ENCODE measurements around the gene MRPL20. TPM values are rescaled to one million over a fixed set of nuclear protein-coding genes. Genes with fewer than 3 reads are reported as not detected.

MRPL20 gene
- total RNA-seq, 1 donor, result 85.5 TPM

DNA sequence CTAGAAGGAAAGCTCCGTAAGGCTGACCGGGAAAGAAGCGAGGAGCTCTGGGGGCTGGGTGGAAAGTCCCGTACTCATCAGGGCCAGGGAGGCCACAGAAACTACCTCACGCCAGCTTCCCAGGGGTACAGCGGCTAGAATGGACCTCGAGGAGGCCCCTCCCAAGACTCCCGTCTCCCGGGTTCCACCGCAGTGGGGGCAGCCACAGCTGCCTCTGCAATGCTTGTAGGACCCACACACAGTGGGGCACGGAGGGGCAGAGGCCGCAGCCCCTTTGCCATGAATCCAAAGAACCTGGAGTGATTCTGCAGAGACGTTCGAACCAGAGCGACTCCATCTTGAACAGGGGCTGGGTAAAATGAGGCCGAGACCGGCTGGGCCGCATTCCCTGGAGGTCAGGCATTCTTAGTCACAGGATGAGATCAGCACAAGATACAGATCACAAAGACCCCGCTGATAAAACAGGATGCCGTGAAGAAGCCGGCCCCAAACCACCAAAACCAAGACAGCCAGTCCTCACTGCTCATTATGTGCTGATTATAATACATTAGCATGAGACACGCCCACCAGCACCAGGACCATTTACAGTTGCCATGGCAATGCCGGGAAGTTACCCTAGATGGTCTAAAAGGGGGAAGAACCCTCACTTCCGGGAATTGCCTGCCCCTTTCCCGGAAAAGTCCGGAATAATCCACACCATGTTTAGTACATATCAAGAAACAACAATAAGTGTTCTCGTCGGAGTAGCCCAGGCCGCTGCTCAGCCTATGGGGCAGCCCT lies 15.6 kb upstream of the MRPL20 start:
- no peak for DNase-seq (ENCODE audit: low read depth)
- TF ChIP-seq, protein P1, sequence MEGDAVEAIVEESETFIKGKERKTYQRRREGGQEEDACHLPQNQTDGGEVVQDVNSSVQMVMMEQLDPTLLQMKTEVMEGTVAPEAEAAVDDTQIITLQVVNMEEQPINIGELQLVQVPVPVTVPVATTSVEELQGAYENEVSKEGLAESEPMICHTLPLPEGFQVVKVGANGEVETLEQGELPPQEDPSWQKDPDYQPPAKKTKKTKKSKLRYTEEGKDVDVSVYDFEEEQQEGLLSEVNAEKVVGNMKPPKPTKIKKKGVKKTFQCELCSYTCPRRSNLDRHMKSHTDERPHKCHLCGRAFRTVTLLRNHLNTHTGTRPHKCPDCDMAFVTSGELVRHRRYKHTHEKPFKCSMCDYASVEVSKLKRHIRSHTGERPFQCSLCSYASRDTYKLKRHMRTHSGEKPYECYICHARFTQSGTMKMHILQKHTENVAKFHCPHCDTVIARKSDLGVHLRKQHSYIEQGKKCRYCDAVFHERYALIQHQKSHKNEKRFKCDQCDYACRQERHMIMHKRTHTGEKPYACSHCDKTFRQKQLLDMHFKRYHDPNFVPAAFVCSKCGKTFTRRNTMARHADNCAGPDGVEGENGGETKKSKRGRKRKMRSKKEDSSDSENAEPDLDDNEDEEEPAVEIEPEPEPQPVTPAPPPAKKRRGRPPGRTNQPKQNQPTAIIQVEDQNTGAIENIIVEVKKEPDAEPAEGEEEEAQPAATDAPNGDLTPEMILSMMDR (IDR thresholded peaks at IDR 0.05; ENCODE audit: insufficient read depth, low read depth, low read length), result no peak

DNA sequence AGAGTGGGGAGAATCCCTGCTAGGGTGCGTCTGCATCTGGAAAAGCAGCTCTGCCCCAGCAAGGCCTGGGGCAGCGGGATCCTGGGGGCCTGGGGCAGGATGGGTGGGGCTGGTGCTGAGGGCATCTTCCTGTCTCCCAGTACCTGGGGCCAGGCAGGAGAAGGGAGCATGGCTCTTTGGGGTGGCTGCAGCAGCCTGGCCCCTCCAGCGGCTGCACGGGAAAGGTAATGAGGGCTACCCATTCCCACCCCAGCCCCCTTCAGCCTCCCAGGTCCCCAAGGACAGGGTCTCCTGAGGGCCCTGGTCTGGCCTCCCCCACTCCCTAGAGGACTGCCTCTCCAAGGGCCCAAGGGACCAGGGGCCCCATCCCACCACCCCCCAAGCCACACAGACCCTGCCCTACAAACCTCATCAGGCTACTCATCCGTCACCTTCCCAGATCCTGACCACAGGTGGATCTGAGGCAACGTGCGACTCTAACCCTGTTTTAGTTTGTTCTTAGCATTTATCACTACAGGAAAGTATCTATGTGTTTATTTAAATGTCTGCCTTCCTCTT lies 14.9 kb upstream of the MRPL20 start:
- TF ChIP-seq, protein P1 (IDR thresholded peaks at IDR 0.05; ENCODE audit: insufficient read depth, low read depth, low read length), result no peak
- DNase-seq (ENCODE audit: low read depth), result no peak
- H3K4me3 ChIP-seq (ENCODE audit: low read depth, low read length), result no peak overlapping the region

More for the DNA sequence above, 15.6 kb upstream of the MRPL20 start:
- no peak overlapping the region for H3K4me3 ChIP-seq (ENCODE audit: low read depth, low read length)

DNA sequence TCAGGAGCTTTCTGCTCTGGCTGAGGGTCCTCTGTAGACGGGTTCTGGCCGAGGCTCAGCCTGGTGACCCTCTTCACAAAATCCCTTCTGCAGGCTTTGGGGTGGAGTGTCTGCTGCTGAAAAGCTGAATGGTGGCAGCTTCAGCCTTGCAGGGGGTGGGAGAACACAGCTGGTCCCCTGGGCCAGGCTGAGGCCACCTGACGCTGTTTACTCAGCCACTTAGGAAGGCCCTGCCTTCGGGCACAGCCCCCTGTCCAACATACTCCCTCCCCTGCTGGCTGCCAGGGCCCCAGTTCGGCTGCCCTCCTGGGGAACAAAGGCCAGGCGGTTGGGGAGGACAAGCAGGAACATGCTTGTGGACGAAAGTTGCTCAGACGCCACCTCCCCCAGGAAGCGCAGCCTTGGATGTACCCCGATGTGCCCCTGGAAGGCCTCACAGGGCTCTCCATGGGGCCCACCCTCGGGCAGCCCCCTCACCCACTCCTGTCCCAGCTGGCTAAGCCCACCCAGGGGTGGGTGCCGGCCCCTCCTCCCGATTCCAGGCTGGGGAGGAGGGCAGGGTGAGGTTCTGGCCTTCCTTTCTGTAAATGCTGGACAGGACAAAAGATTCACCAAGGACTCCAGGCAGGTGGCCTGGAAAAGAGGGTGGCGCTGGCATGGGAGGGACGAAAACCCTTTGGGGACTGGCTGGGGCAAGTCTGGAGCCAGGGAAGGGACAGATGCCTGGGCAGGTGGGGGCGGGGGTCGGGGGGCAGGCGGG lies 14.2 kb upstream of the MRPL20 start, which contains the start of gene ANKRD65:
Gene ANKRD65 (minus strand): TSS at position 130 of the 760 bp plus-strand sequence. CDS start 271 bp downstream, outside the sequence.
- TF ChIP-seq, protein P1 (IDR thresholded peaks at IDR 0.05; ENCODE audit: insufficient read depth, low read depth, low read length), result no peak
- no peak for DNase-seq (ENCODE audit: low read depth)
- H3K4me3 ChIP-seq (ENCODE audit: low read depth, low read length), result no peak within 1 kb of the TSS

DNA sequence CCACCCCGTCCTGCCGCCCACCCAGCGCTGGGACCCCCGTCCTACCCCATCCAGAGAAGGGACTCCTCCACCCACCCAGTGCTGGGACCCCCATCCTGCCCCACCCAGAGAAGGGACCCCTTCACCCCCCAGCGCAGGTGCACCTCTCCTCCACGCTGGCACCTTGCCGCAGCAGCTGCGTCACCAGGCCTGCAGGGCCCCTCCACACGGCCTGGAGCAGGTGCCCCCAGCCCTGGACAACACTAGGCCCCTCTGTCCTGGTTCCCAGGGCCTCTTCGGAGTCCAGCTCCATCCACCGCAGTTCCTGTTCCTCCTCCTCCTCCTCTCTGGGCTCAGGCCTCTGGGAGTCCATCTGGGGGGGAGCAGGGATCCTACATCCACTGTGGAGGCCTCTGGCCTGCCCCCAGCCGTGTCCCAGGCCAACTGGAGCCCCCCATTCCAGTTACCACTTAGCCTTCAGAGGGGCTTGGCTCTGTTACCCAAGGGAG lies 13.6 kb upstream of the MRPL20 start:
- H3K4me3 ChIP-seq (ENCODE audit: low read depth, low read length), result no peak overlapping the region
- DNase-seq (ENCODE audit: low read depth), result no peak
- TF ChIP-seq, protein P1 (IDR thresholded peaks at IDR 0.05; ENCODE audit: insufficient read depth, low read depth, low read length), result no peak

DNA sequence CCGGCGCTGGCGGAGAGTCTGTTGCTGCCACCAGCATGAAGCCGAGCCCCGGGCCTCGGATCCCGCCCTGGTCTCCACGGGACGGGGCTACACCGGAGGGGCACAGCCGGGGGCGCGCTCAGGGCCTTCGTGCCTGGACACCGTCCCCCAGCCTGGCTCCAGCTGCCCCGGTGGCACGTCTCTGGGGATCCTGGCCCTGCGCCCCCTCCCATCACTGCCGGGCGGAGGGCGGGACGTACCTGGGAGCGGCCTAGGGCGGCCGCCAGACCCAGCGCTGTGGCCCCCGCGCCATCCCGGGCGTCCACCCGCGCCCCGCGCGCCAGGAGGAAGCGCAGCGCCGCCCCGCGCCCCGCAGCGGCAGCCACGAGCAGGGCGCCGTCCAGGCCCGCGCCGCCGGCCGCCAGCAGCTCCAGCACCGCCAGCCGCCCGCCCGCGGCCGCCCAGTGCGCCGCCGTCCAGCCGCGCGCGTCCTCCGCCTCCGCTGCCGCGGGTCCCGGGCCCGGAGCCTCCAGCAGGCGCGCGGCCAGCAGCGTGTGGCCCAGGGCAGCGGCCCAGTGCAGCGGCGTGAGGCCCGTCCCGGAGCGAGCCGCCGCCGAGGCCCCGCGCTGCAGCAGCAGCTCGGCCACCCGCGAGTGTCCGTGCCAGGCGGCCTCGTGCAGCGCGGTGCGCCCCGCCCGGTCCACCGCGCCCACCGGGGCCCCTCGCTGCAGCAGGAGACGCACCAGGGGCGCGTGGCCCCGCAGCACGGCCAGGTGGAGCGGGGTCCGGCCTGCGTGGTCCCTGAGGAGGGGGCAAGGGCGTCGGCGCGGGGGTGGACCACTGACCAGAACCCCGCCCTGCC lies 12.9 kb upstream of the MRPL20 start:
- peak overlapping the region; percentile 32 for H3K4me3 ChIP-seq (ENCODE audit: low read depth, low read length)
- TF ChIP-seq, protein P1 (IDR thresholded peaks at IDR 0.05; ENCODE audit: insufficient read depth, low read depth, low read length), result no peak
- DNase-seq (ENCODE audit: low read depth), result no peak

DNA sequence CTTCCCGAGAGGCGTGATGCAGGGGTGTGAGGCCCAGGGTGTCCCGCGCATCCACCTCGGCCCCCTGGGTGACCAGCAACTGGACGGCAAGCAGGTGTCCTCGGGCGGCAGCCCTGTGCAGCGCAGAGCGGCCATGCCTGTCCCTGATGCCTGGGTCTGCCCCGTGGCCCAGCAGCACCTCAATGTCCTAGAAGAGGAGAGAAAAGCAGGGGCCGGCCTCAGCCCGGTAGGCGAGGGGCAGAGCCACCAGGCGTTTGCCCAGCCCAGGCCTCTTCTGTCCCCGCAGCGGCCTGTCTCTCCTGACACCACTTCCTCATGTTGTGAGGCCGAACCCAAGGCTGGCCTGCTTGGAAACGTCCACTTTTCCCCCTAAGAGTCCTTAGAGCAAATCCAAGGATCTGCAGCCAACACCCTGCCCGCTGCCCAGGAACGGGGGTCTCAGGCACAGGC lies 12.3 kb upstream of the MRPL20 start:
- DNase-seq (ENCODE audit: low read depth), result no peak
- no peak overlapping the region for H3K4me3 ChIP-seq (ENCODE audit: low read depth, low read length)
- TF ChIP-seq, protein P1 (IDR thresholded peaks at IDR 0.05; ENCODE audit: insufficient read depth, low read depth, low read length), result no peak
